ENCODE data around the gene TRAPPC2.

DNA sequence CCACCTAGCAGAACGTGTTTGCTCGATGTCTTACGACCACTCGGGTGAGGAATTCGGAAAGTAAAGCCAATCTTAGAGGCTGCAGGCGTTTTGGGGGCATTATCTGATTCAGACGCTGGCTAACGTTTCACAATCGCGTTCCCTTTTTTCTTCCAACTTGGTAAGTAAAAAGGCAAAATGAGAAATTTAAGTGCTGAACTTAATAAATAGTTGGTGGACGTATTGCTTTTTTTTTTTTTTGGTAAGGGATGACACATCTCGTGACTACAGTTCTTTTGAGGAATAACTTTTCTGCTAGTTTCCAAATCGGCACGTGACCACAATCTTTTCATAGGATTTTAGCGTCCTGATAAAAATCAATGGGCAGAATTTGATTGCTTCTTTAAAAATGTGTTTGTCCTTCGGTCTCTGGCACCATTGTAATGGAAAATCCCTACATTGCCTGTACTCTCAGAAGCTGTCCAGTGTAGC lies 44.6 kb downstream of the TRAPPC2 start:
- TF ChIP-seq, protein P1, sequence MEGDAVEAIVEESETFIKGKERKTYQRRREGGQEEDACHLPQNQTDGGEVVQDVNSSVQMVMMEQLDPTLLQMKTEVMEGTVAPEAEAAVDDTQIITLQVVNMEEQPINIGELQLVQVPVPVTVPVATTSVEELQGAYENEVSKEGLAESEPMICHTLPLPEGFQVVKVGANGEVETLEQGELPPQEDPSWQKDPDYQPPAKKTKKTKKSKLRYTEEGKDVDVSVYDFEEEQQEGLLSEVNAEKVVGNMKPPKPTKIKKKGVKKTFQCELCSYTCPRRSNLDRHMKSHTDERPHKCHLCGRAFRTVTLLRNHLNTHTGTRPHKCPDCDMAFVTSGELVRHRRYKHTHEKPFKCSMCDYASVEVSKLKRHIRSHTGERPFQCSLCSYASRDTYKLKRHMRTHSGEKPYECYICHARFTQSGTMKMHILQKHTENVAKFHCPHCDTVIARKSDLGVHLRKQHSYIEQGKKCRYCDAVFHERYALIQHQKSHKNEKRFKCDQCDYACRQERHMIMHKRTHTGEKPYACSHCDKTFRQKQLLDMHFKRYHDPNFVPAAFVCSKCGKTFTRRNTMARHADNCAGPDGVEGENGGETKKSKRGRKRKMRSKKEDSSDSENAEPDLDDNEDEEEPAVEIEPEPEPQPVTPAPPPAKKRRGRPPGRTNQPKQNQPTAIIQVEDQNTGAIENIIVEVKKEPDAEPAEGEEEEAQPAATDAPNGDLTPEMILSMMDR (IDR thresholded peaks at IDR 0.05), result no peak
- no peak for TF ChIP-seq POLR2A (IDR thresholded peaks at IDR 0.05)
